NAMALWA (cell line): Measurements from ENCODE around the gene RIMKLA.

Experiments used
- DNase-seq: peaks from one replicate; pipeline ENCODE4 v3.0.0-alpha.2; 2015; ENCODE audit warnings: low spot score

The RIMKLA gene

DNA sequence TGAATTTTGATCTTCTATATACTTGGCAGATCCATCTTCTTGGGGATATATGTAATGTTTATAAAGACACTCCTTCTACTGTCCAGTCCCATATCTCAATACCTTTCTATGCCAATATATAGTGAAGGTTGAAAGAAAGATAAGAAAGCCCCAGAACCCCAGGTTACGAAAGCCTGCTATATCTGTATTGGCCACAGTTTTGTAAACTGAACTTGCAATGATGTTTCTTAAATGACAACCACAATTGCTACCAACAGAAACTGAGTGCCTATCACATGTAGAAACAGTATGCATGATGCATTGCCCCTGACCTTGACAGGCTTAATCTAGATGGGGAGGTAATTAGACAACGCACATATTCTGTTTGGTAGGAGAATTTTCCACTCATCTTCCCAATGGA is 7.8 kb upstream of the RIMKLA start:
- no peak for DNase-seq

- DNase-seq, result no peak
These were observed 602 bp upstream of the RIMKLA start for GRCh38 chr1:42379794-42380585.

DNA sequence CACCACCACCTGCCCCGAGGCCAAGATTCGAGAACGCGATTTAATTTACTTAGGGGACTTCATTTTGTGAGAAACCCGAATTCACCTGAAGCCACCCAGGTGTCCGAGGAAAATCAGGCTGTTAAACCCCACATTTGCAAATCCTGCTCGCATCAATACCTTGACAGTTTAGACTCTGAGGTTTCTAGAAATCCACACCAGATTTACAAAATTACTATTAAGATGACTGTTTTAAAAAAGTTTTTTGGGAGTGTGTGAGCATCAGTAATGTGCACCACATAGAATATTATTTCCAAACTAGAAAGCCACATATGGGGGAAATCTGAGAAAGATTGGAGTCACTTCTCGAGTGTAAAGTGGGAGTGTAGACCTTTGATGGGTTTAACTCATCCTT is 685 bp downstream of the RIMKLA start:
- DNase-seq, result no peak

- DNase-seq, result no peak
These were observed 4.7 kb downstream of the RIMKLA start for GRCh38 chr1:42385283-42385682.

- DNase-seq, result no peak
These were observed 5.5 kb downstream of the RIMKLA start for GRCh38 chr1:42386051-42386450.

DNA sequence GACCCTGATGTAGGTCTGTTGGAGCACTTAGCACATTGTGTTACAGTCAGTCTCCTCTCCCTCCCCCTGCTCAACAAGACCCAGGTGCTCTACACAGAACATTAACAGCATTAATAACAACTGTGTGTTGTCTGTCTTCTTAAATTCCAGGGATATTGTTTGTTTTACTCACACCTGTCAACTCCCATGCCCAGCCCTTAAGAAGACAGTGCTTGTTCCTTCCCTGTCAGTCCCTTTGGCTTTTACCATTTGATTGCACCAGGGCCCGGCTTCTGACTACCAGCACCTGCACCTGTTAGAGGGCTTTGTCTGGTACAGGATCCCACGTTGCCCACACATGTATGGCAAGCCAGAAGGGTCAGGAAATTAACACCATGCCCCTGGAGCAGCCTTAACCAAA is 11.7 kb downstream of the RIMKLA start:
- no peak for DNase-seq

- no peak for DNase-seq
These were observed 12.6 kb downstream of the RIMKLA start for GRCh38 chr1:42392967-42393848.

DNA sequence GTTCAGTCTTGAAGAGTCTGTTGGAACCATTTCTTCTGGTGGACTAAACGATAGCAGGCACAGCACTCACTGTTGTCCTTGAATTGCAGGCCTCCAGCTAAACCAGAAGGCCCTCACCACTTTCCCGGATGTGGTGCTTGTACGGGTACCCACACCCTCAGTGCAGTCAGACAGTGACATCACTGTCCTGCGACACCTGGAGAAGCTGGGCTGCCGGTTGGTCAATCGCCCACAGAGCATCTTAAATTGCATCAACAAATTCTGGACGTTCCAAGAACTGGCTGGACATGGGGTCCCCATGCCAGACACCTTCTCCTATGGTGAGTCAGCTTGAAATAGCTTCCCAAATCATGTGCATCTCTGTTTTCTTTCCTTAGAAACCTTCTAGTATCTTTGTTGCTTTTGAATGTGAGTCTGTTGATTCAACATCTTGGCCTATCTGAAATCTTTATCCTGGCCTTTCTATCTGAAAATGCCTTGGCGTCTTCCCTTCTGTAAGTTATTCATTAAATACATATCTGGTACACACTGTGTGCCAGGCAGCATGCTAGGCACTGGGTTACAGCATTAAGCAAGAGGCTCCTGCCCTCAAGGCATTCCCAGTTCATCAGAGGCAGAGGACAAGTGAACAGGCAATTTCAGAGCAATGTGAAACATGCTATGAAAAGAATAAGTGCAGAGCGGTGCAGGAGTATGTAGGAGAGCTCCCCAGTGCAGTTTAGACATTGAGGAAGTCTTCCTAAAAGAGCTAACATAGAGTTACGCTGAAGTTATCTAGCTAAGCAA is 18.9 kb downstream of the RIMKLA start:
- DNase-seq, result no peak

GRCh38 chr1:42403880-42404400 is 23.3 kb downstream of the RIMKLA start:
- peak; percentile 11 for DNase-seq

DNA sequence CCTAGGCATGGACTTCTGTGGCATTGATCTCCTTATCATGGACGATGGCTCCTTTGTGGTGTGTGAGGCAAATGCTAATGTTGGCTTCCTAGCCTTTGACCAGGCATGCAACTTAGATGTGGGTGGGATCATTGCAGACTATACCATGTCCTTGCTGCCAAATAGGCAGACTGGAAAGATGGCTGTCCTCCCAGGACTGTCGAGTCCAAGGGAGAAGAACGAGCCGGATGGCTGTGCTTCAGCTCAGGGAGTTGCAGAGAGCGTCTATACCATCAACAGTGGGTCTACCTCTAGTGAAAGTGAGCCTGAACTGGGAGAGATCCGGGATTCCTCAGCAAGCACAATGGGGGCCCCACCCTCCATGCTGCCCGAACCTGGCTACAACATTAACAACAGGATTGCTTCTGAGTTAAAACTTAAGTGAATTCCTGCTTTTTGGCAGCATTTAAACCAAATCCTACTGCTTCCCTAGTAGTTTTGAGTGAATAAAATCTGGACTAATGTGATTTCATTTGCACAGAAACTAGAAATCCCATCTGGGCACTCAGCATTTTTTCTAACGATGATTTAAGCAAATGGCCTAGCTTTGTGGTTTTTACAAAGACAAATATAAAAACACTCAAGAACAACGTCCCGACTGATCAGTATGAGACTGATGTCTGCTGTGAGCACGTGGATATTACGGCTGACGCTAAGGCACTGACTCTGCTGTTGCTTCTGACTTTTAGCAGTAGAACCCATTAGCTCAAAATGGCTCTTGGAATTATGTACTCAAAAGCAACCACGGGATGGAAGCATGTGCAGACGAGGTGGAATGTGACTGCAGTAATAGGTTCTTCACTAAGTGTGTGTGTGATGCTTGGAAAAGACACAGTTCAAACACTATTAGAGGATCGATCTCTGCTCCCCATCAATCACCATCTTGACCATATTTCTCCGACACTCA is 34.2 kb downstream of the RIMKLA start:
- DNase-seq, result no peak

DNA sequence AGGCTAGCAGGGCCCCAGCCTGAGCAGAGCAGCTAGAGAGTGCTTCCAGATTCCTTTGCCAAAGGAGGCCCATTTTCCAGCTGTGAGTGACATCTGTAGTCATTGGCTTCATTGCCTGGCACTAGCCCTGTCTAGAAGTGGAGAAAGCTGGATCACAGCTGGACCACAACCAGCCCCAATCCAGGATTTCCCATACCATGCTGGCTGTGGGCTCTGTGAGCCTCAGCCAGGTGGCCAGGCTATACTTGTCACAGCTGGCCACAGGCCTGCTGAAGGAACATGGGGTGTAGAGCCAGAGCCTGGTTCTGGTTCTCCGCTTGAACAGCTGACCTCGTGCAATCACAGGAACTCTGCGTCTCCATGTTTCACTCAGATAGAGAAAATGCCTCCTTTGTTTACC is 36.6 kb downstream of the RIMKLA start:
- DNase-seq, result no peak

- DNase-seq, result no peak
These were observed 37.9 kb downstream of the RIMKLA start for GRCh38 chr1:42418516-42418915.

GRCh38 chr1:42419126-42419821 is 38.7 kb downstream of the RIMKLA start:
- DNase-seq, result no peak

DNA sequence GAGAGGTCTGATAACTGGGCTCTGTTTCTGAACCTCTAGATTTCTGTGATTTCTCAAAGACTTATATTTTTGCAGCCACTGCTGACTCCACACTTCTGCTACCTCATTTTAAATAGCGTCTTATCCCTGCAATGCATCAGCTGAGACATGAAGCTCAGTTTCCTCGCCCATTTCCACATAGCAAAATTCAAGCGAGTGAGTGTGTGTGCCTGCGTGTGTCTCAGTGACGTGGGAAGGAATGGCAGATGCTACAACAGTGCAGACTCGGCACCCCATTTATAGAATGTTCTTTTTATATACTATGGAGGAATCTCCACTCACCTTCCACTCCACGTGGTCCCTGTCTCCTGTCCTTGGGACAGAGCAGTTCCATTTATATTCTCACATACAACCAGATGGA is 39.5 kb downstream of the RIMKLA start:
- no peak for DNase-seq

DNA sequence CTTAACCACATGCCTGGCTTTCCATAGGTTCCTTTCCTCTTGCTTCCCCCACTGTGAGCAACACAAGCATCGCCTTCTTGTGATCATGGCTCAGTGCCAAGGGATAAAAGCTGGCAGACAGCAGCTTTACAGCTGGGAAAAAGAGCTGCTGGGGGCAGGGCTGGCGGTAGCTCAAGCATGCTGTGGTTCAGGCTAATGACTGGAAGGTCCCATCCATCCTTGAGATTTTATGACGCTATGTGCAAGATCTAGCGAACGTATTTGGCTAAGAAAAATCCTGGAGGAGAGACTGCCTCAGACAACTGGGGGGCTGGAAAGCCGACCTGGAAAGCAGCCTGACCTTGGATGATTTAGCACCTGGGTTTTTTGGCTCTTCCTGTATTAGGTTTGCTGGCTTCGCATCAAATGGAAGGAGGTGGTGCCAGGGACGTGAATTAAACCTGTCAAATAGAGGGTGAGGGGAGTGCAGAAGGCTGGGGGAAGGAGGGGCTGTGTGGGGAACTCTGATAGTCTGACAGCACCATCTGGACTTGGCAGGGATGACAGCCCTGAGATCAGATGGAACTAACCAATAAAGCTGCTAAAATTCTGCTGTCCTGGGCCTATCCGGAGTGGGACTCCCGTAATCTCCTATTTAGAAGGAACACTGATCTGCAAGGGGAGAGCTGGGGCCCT is 40.5 kb downstream of the RIMKLA start:
- DNase-seq, result no peak

GRCh38 chr1:42422737-42423136 is 42.1 kb downstream of the RIMKLA start:
- no peak for DNase-seq

GRCh38 chr1:42423681-42424080 is 43.1 kb downstream of the RIMKLA start:
- DNase-seq, result no peak

DNA sequence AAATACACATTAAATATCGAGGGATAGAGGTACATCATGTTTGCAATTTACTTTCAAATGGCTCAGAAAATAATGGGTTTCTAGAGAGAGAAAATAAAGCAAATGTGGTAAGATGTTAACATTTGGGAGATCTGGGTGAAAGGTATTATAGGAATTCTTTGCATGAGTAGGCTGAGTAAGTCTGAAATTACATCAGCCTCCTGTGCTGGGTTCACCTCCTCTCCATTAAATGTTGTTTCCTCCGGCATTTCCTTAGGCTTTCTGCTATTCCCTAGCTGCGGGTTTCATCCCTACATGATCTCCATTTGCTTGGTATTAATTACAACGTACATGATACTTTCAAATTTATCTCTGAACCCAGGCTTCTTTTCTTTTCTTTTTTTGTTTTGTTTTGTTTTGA is 43.6 kb downstream of the RIMKLA start:
- no peak for DNase-seq

GRCh38 chr1:42427240-42427639 is 46.6 kb downstream of the RIMKLA start:
- DNase-seq, result no peak

GRCh38 chr1:42429603-42430002 is 49.0 kb downstream of the RIMKLA start:
- no peak for DNase-seq
